A549 (cell line): ENCODE data around the gene THBS1. TPM values are rescaled to one million over a fixed set of nuclear protein-coding genes. Genes with fewer than 3 reads are reported as not detected.

Source experiments
- ATAC-seq, 2 experiments: fragments of 200-7000 bp in 1 of 2; fragments of >200 bp in 1 of 2; cut with Nextera tagmentation in 1 of 2; cut with Tn5 transposase in 1 of 2; 3 replicates each; pipeline versions ENCODE4 v1.8.0 to v1.9.1; 2018 to 2020; ENCODE audit warnings: mild to moderate bottlenecking in 1 of 2, moderate library complexity in 1 of 2
- CTCF ChIA-PET: fragments of 300-600 bp; sonication (Branson Sonifier 250); formaldehyde crosslinking; extraction: SDS; loops from one replicate; lab custom pipeline; 2021; ENCODE audit warnings: antibody characterized with exemption, inconsistent platforms; lab: Yijun Ruan, JAX
- POLR2A ChIA-PET: fragments of 350-600 bp; formaldehyde crosslinking; extraction: SDS; loops from one replicate; lab custom pipeline; 2021; ENCODE audit warnings: antibody characterized with exemption, inconsistent platforms; lab: Yijun Ruan, JAX
- DNase-seq, 2 experiments: peaks; one replicate each; pipeline versions ENCODE4 v3.0.0 to v3.0.0-alpha.2; 2011 to 2016; ENCODE audit warnings: low read depth in 1 of 2, low spot score in 1 of 2
- FAIRE-seq: peaks from 2 replicates; lab custom pipeline; 2011; peaks lifted over from hg19 to GRCh38; lab: Jason Lieb, UNC
- H3K27ac ChIP-seq, 2 experiments: fragments of >200 bp; sonication (Bioruptor Twin); formaldehyde crosslinking; 3 replicates each; pipeline ENCODE4 v1.5.1; 2016 to 2017
- H3K4me1 ChIP-seq: fragments of >200 bp; sonication (Bioruptor Twin); formaldehyde crosslinking; 3 replicates; pipeline ENCODE4 v1.6.1; 2016
- H3K4me2 ChIP-seq: fragments of >200 bp; sonication (Bioruptor Twin); formaldehyde crosslinking; 3 replicates; pipeline ENCODE4 v1.6.1; 2016
- H3K4me3 ChIP-seq: fragments of >200 bp; sonication (Bioruptor Twin); formaldehyde crosslinking; 3 replicates; pipeline ENCODE4 v1.5.1; 2016
- H3K9me3 ChIP-seq: fragments of >200 bp; sonication (Bioruptor Twin); formaldehyde crosslinking; 3 replicates; pipeline ENCODE4 v1.6.1; 2016
- BHLHE40 ChIP-seq: IDR thresholded peaks from 2 replicates; pipeline ENCODE4 v1.6.1; 2012; ENCODE audit warnings: low read depth, low read length, inconsistent platforms
- CEBPB ChIP-seq, 2 experiments: fragments of >200 bp in 1 of 2; sonication (Bioruptor Twin) in 1 of 2; formaldehyde crosslinking in 1 of 2; IDR thresholded peaks; 2 replicates each; pipeline ENCODE4 v1.6.1; 2012 to 2016
- EHF ChIP-seq: fragments of 250-450 bp; sonication (Bioruptor Pico); IDR thresholded peaks from 2 replicates; pipeline ENCODE4 v1.5.0; 2020; ENCODE audit warnings: mild to moderate bottlenecking
- EHMT2 ChIP-seq: fragments of 200-600 bp; sonication (generic); IDR thresholded peaks from 2 replicates; pipeline ENCODE4 v1.6.1; 2016; ENCODE audit warnings: antibody characterized with exemption, low read depth, mild to moderate bottlenecking, moderate library complexity
- FOSB ChIP-seq: fragments of 250-450 bp; sonication (Bioruptor Pico); IDR thresholded peaks from 2 replicates; pipeline ENCODE4 v1.5.0; 2020; ENCODE audit warnings: mild to moderate bottlenecking, moderate library complexity
- FOSL2 ChIP-seq, 2 experiments: fragments of 450-650 bp in 1 of 2; fragments of >200 bp in 1 of 2; sonication (Bioruptor Twin) in 1 of 2; formaldehyde crosslinking; IDR thresholded peaks; 2 replicates each; pipeline versions ENCODE4 v1.5.0 to v1.6.1; 2016 to 2020; ENCODE audit warnings: mild to moderate bottlenecking in 1 of 2, moderate library complexity in 1 of 2
- HES2 ChIP-seq: fragments of >200 bp; sonication (Bioruptor Twin); formaldehyde crosslinking; IDR thresholded peaks from 2 replicates; pipeline ENCODE4 v1.6.1; 2016
- HMGXB4 ChIP-seq: fragments of 250-450 bp; sonication (Bioruptor Pico); IDR thresholded peaks from 2 replicates; pipeline ENCODE4 v1.5.0; 2021; ENCODE audit warnings: mild to moderate bottlenecking, moderate library complexity, borderline replicate concordance
- HOXA7 ChIP-seq: fragments of 250-450 bp; sonication (Bioruptor Pico); IDR thresholded peaks from 2 replicates; pipeline ENCODE4 v1.5.0; 2020; ENCODE audit warnings: mild to moderate bottlenecking, moderate library complexity
- HOXB13 ChIP-seq: fragments of 250-450 bp; sonication (Bioruptor Pico); IDR thresholded peaks from 2 replicates; pipeline ENCODE4 v1.5.0; 2020; ENCODE audit warnings: low read depth, mild to moderate bottlenecking, moderate library complexity
- KDM5A ChIP-seq: fragments of 200-600 bp; sonication (generic); IDR thresholded peaks from 2 replicates; pipeline ENCODE4 v1.6.1; 2016; ENCODE audit warnings: antibody characterized with exemption, mild to moderate bottlenecking
- MAFK ChIP-seq: fragments of 450-650 bp; IDR thresholded peaks from 2 replicates; pipeline ENCODE4 v1.6.1; 2014; ENCODE audit not compliant: partially characterized antibody
- MYC ChIP-seq: IDR thresholded peaks from 2 replicates; pipeline ENCODE4 v1.6.1; 2012; ENCODE audit warnings: mild to moderate bottlenecking, inconsistent platforms, low read length, improper control_type of control experiment, borderline replicate concordance
- RAD21 ChIP-seq, 2 experiments: fragments of >200 bp in 1 of 2; sonication (Bioruptor Twin) in 1 of 2; formaldehyde crosslinking in 1 of 2; IDR thresholded peaks in 1 of 2; conservative IDR thresholded peaks in 1 of 2; 2 replicates in 1 of 2; 3 replicates in 1 of 2; pipeline ENCODE4 v1.6.1; 2012 to 2018; ENCODE audit warnings: inconsistent platforms in 1 of 2
- RFX5 ChIP-seq: fragments of 450-650 bp; IDR thresholded peaks from 2 replicates; pipeline ENCODE4 v1.7.1; 2014; ENCODE audit warnings: antibody characterized with exemption, mild to moderate bottlenecking, moderate library complexity
- SMC3 ChIP-seq: fragments of >200 bp; sonication (Bioruptor Twin); formaldehyde crosslinking; IDR thresholded peaks from 3 replicates; pipeline ENCODE4 v1.6.1; 2018; ENCODE audit warnings: inconsistent platforms
- TP53 ChIP-seq: fragments of 250-450 bp; sonication (Bioruptor Pico); IDR thresholded peaks from 2 replicates; pipeline ENCODE4 v1.5.0; 2021; ENCODE audit warnings: mild to moderate bottlenecking, moderate library complexity
- USF2 ChIP-seq: fragments of 450-650 bp; IDR thresholded peaks from 2 replicates; pipeline ENCODE4 v1.6.1; 2014; ENCODE audit warnings: antibody characterized with exemption
- ZFP36 ChIP-seq: fragments of 450-650 bp; IDR thresholded peaks from 2 replicates; pipeline ENCODE4 v1.6.1; 2014; ENCODE audit warnings: borderline replicate concordance; ENCODE audit not compliant: partially characterized antibody
- ZSCAN20 ChIP-seq: fragments of 250-450 bp; sonication (Bioruptor Pico); IDR thresholded peaks from 2 replicates; pipeline ENCODE4 v1.8.0; 2022; ENCODE audit warnings: mild to moderate bottlenecking, moderate library complexity
- WGBS: methylation state at CpG from one replicate; pipeline ENCODE4 v1.1.6; 2017; ENCODE audit errors: missing lambda C conversion rate; 5-methylcytosine and 5-hydroxymethylcytosine counted together
- polyA plus RNA-seq, 4 experiments: library from polyadenylated mRNA; depleted of rRNA in 3 of 4; stranded (reverse); fragments of >200 nt; fragmentation: RNase III in 1 of 4; extraction: RNeasy Plus Mini Kit Qiagen cat#74134 plus additional on column Dnase treatment in 1 of 4; gene quantifications; 2 replicates in 3 of 4; 3 replicates in 1 of 4; pipeline ENCODE4 v1.2.3, GENCODE V29; 2011 to 2017
- TF ChIP-seq, protein P1 (sequence below): fragments of 150-350 bp; IDR thresholded peaks from 2 replicates; pipeline ENCODE4 v1.6.1; 2014; ENCODE audit warnings: low read depth, mild to moderate bottlenecking, low read length

Gene THBS1
- polyA plus RNA-seq, 2 of the 4 experiments (the other 2 are of a cell fraction) = 46.8 to 54.9 TPM

- Histone ChIP-seq H3K4me3 (no peak overlapping the region), H3K4me1 (peaks cover 4% of the 10 kb centered on the region; the same call in 1 of the 3 replicates), H3K9me3 (no peaks in the 10 kb centered on the region), H3K27ac (no peak overlapping the region), H3K4me2 (no peak overlapping the region)
- TF ChIP-seq KDM5A = no peak
- no peak for TF ChIP-seq TP53 (CRISPR knock-in tag)
- TF ChIP-seq ZFP36 = no peak
- no peak for TF ChIP-seq RAD21 (conservative IDR thresholded peaks at IDR 0.05 in 1 of 2, IDR thresholded peaks at IDR 0.05 in 1 of 2)
- no peak for TF ChIP-seq MAFK
- no peak for TF ChIP-seq HMGXB4 (CRISPR knock-in tag)
- no peak for TF ChIP-seq BHLHE40
- no peak for TF ChIP-seq HES2
- no peak for TF ChIP-seq FOSL2 (IDR thresholded peaks at IDR 0.05)
- TF ChIP-seq FOSL2 (CRISPR knock-in tag; IDR thresholded peaks at IDR 0.05) = no peak
- TF ChIP-seq FOSB (CRISPR knock-in tag) = no peak
- TF ChIP-seq ZSCAN20 (CRISPR knock-in tag) = no peak
- TF ChIP-seq, protein P1, sequence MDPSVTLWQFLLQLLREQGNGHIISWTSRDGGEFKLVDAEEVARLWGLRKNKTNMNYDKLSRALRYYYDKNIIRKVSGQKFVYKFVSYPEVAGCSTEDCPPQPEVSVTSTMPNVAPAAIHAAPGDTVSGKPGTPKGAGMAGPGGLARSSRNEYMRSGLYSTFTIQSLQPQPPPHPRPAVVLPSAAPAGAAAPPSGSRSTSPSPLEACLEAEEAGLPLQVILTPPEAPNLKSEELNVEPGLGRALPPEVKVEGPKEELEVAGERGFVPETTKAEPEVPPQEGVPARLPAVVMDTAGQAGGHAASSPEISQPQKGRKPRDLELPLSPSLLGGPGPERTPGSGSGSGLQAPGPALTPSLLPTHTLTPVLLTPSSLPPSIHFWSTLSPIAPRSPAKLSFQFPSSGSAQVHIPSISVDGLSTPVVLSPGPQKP = no peak
- TF ChIP-seq EHMT2 = no peak
- TF ChIP-seq SMC3 = no peak
- no peak for TF ChIP-seq EHF (CRISPR knock-in tag)
- WGBS = 74% methylated on average over 5 of the region's 5 CpGs
- ATAC-seq (peak in 1 of 2 experiments; percentile 21; a peak in 1 of 6 replicates), FAIRE-seq (no peak), DNase-seq (no peak)
- ChIA-PET CTCF (no interaction called here), POLR2A (no interaction called here)
Observed at GRCh38 chr15:39602143-39602542, 21.3 kb downstream of the THBS1 start.

DNA sequence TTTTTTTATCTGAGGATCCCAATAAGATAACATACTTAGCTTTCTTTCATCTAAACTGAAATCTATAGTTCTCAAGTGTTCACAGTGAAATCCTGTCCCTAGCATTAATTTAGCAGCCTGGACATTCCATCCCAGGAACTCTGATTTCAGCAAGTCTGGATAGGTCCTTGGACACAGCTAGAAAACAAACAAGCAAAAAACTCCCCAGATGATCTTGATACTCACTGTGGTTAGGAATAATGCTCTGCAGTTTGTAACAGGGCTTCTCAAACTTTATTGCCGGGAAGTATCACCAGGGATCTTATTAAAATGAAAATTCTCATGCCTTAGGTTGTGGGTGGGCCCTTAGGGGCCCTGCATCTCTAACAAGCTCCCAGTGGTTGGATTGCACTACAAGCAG, 24.3 kb downstream of the THBS1 start:
- no peak for DNase-seq
- no peaks in the 10 kb centered on the region for H3K4me1 ChIP-seq
- ATAC-seq = no peak
- WGBS = 58% methylated on average over 1 of the region's 1 CpG
- H3K4me3 ChIP-seq = no peak overlapping the region
- TF ChIP-seq CEBPB (IDR thresholded peaks at IDR 0.05) (no peak), HOXA7 (CRISPR knock-in tag) (no peak), ZSCAN20 (CRISPR knock-in tag) (no peak), RFX5 (no peak), MAFK (no peak), MYC (no peak), RAD21 (conservative IDR thresholded peaks at IDR 0.05 in 1 of 2, IDR thresholded peaks at IDR 0.05 in 1 of 2) (no peak), USF2 (no peak), HMGXB4 (CRISPR knock-in tag) (no peak), HOXB13 (no peak)
- TF ChIP-seq, all 56 proteins: peak for 0
- Histone ChIP-seq H3K4me2 (no peak overlapping the region), H3K27ac (no peak overlapping the region), H3K9me3 (no peaks in the 10 kb centered on the region)
- CTCF ChIA-PET = no interaction called here
- POLR2A ChIA-PET = no interaction called here
- no peak for FAIRE-seq
